ENCODE measurements around the gene MS4A6E.
"Not testable (repeated sequence)": the region's sequence is repeated elsewhere in the genome, so short reads cannot be mapped to it uniquely, and the experiment has no call there.

MS4A6E gene

GRCh38 chr11:60326955-60327354, at the start of gene MS4A6E:
TSS of gene MS4A6E (plus strand) at chr11:60327255. CDS start at chr11:60334896, 7,641 bp downstream.
- no peak for DNase-seq (ENCODE audit: low read depth)

DNA sequence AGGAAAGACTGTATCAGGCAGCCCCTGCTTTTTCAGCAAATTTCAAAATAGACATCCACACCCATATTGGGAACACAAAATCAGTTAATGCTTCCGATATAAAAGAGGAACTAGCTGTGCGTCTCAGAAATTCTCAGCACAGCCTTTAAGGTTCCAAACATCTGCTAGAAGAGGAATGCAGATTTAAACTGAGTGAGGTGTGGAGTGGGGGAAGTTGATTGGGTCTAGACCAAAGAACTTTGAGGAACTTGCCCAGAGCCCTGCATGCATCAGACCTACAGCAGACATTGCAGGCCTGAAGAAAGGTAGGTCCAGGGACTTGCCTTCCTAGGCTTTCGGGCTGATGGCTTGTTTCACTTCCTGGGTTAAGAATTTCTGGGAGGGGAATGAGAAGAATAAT, 46.6 kb upstream of the MS4A6E start, which contains the start of gene MS4A4A:
Gene MS4A4A, plus strand, starts transcription at position 255 of the 400 bp plus-strand sequence. Its CDS starts 10 bp downstream, at position 265.
- no peak for DNase-seq (ENCODE audit: low read depth)

DNA sequence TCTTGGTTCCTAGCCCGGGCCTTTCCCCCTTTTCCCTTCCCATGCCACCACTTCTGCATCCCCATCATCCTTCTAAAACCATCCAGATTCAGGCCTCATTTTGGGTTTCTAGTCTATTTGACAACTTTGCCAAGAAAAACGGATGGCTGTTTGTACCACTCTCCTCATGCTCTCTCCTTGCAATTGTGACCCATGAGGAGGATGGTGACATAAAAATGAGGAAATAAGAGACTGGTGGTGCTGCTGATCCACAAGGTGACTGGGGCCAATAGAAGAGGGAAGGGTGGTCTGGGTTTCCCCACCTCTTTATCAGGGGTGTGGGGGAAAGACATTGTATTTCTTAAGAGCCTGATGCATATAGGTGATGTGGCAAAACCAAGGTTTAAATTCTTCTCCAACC, 45.6 kb upstream of the MS4A6E start:
- DNase-seq (ENCODE audit: low read depth), result no peak

- no peak for DNase-seq (ENCODE audit: low read depth)
Measured at GRCh38 chr11:60282286-60282685, 44.8 kb upstream of the MS4A6E start.

- not testable (repeated sequence) for DNase-seq (ENCODE audit: low read depth)
Measured at GRCh38 chr11:60285411-60286126, 41.5 kb upstream of the MS4A6E start.

DNA sequence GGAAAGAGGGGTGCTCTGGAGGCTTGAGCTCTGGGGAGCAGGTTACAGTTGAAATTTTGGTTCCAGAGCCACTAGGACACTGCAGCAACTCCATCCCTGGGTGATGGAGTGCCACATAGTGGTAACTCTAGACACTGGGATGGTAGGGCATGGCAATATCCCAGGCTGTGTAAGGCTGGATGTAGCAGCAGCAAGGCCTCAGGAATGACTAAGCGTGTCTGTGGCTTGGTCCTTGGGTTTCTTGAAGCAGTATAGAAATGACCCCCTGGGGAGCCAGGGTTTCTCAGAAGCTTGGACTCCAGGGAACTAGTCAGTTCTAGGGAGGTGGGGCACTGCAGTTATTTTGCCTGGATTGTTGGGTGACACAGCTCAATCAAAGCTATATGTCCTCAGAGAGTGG, 38.5 kb upstream of the MS4A6E start:
- DNase-seq (ENCODE audit: low read depth), result no peak

DNA sequence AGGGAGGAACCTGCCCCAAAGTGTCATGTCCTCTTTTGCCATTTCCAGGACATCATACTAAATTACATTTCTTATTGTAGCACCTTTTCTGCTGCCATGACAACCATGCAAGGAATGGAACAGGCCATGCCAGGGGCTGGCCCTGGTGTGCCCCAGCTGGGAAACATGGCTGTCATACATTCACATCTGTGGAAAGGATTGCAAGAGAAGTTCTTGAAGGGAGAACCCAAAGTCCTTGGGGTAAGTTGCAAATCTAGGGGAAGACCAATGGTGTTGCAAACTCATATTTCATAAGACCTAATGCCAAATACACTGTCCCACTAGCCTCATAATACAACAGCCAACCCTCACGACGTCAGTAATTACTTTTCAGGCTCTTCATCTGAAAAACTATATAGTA, 34.9 kb upstream of the MS4A6E start:
- no peak for DNase-seq (ENCODE audit: low read depth)

DNA sequence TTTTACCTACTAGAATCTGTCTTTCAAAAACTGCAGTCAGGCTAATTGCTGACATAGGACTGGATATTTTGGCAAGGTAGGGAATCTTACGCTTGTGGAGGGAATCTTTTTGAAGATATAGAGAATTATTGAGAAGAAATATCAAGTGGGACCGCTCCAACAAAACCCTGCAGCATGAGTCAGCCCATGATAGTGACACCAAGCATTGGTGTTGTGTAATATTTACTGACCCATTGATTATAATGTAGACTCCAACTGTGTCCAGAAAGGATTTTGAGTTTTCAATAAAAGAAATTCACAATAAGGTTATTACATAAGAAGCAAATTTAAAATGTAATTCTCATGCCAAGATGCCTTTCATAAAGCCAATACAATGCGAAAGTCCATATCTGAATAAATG, 25.9 kb upstream of the MS4A6E start:
- no peak for DNase-seq (ENCODE audit: low read depth)

- DNase-seq (ENCODE audit: low read depth), result not testable (repeated sequence)
Measured at GRCh38 chr11:60301884-60302283, 25.2 kb upstream of the MS4A6E start.

- no peak for DNase-seq (ENCODE audit: low read depth)
Measured at GRCh38 chr11:60303661-60304060, 23.4 kb upstream of the MS4A6E start.

DNA sequence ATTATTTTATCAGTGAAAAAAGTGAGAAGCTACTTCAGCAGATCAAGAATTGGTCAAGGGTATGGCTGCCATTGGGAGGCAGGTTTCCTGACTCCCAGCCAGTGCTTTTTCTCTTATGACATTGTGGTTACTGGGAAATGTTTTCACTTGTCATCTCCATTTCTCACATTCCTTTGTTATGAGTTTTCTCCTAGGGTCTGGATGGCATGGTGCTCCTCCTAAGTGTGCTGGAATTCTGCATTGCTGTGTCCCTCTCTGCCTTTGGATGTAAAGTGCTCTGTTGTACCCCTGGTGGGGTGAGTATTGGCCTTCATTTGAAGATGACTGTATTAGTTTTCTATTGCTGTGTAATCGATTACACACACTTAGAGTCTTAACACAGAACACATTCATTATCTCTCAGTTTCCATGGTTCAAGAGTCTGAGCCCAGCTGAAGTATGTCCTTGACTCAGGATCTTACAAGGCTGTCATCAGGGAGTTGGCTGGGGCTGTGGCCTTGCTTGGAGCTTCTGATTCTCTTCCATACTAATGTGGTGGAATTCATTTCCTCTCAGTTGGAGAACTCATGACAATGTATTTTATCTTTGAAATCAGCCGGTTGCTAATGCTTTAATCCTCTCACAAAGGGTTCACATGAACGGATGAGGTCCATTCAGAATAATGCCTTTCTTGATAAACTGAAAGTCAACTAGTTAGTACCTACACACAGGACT, 21.0 kb upstream of the MS4A6E start:
- no peak for DNase-seq (ENCODE audit: low read depth)

- DNase-seq (ENCODE audit: low read depth), result no peak
Measured at GRCh38 chr11:60307507-60308195, 19.4 kb upstream of the MS4A6E start.

GRCh38 chr11:60310407-60310998, 16.6 kb upstream of the MS4A6E start:
- no peak for DNase-seq (ENCODE audit: low read depth)

DNA sequence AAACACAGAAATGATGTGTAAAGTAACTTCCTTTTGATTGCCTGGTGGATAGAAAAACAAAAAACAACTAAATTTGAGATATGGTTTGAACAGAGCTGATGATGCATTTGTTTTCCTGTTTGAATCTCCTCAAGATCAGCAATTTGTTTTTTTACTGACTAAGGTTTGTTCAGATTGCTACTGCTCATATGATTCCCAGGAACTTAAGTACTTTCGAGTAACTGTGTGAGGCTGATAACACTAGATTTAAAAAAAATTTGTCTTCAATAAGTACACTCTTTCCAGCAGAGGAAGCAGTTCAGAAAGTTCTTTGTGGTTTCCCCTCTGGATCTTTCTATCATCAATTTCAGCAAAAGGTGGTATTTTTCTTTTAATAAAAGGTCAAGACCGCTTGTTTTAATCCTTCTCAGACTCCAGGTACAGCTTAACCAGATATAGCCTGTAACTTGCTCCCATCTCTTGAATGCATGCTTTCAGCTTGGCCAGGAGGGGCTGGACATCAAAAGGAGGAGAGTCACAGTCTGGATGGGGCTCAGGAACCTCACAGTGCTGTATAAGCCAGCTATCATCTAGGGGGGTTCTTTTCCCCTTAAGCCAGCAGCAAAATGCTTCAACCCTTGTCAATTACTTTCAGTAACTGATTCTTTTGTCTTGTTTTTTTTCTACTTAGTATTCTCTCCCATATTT, 12.3 kb upstream of the MS4A6E start:
- no peak for DNase-seq (ENCODE audit: low read depth)

- no peak for DNase-seq (ENCODE audit: low read depth)
Measured at GRCh38 chr11:60315871-60316270, 11.2 kb upstream of the MS4A6E start.

- DNase-seq (ENCODE audit: low read depth), result no peak
Measured at GRCh38 chr11:60316317-60316716, 10.7 kb upstream of the MS4A6E start.

DNA sequence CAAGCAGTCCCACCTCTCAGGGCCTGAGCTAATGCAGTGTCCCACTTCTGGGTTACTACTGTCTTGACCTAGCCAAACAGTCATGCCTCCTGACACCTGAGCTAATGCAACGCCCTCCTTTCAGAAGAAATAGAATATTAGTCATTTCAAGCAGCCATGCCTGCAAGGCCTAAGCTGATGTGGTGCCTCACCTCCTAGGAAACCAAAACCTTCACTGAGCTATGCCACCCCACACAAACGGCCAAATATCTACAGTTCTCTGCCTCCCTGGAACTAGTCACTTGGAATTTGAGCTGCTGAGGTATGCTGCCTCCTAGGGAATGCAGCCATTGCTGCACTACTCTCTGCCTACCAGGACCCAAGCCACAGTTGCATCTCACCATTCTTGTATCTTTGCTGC, 8.3 kb upstream of the MS4A6E start:
- DNase-seq (ENCODE audit: low read depth), result no peak

DNA sequence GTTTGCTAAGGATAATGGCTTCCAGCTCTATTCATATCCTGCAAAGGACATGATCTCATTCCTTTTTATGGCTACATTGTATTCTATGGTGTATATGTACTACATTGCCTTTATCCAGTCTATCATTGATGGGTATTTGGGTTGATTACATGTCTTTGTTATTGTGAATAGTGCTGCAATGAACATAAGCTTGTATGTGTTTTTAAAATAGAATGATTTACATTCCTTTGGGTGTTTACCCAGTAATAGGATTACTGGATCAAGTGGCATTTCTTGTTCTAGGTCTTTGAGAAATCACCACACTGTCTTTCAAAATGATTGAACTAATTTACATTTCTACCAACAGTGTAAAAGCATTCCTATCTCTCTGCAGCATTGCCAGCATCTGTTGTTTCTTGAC, 6.0 kb upstream of the MS4A6E start:
- no peak for DNase-seq (ENCODE audit: low read depth)

DNA sequence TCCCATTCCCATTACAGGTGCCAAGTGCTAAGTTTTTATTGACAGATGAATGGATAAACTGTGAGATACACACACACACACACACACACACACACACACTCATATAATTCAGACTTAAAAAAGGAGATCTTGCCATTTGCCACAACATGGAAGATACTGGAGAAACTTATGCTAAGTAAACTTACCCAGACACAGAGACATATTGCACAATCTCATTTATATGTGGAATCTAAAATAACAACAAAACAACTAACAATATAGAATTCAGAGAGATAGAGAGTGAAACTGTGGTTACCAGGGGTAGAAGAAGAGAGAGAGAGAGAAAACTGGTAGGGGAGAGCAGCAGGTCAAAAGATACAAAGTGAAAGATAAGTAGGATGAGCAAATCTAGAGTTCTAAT, 1.4 kb downstream of the MS4A6E start:
- no peak for DNase-seq (ENCODE audit: low read depth)

- DNase-seq (ENCODE audit: low read depth), result no peak
Measured at GRCh38 chr11:60332846-60333245, 5.8 kb downstream of the MS4A6E start.

GRCh38 chr11:60334005-60334620, 7.1 kb downstream of the MS4A6E start:
- DNase-seq (ENCODE audit: low read depth), result peak; percentile 38

Measured in stimulated activated CD8-positive, alpha-beta memory T cell treated with anti-CD3 and anti-CD28 coated beads, Interleukin-12 subunit alpha, Interleukin-12 subunit beta, amount 100 ng/mL, for 1 hour (primary cell).